HG02763 (cell line): ENCODE results near the gene RREB1.

ENCODE experiments used
- ATAC-seq: cut with Tn5 transposase; IDR thresholded peaks from one replicate; pipeline ENCODE4 v1.9.1; 2021; ENCODE audit warnings: mild to moderate bottlenecking, moderate library complexity; ENCODE audit not compliant: unreplicated experiment

RREB1 gene

DNA sequence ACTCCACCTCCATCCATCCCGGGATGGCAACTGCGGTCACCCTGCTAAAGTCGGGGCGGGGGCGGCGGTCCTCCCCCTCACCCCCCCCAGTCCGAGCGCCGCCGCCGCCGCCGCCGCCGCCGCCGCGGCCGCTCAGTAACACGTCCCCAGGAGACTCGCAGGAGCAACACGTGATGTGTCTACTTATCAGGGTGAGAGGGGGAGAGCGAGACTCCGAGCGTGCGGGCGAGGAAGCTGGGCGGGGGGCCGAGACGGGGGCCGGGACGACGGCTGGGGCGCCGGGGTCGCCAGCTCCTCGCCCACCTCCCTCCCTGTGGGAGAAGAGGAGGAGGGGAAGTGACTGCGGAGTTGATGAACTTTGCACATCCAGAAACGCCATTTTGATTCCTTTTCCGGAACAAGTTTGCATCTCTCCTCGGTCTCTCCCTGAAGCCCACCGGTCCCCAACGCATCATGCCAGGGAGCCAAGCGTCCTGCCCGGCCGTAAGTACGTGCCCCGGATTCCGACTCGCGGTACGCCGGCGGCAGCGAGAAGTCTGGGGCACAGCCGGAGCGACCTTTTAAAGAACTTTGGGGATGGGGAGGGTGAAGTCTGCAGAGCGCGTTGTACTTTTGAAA lies at the start of gene RREB1:
RREB1 (plus strand) TSS at position 384 of the 618 bp plus-strand sequence. CDS start 73,951 bp downstream, outside the sequence.
- peak; percentile 63 for ATAC-seq

GRCh38 chr6:7058250-7058923 lies 49.4 kb upstream of the RREB1 start:
- ATAC-seq = no peak

DNA sequence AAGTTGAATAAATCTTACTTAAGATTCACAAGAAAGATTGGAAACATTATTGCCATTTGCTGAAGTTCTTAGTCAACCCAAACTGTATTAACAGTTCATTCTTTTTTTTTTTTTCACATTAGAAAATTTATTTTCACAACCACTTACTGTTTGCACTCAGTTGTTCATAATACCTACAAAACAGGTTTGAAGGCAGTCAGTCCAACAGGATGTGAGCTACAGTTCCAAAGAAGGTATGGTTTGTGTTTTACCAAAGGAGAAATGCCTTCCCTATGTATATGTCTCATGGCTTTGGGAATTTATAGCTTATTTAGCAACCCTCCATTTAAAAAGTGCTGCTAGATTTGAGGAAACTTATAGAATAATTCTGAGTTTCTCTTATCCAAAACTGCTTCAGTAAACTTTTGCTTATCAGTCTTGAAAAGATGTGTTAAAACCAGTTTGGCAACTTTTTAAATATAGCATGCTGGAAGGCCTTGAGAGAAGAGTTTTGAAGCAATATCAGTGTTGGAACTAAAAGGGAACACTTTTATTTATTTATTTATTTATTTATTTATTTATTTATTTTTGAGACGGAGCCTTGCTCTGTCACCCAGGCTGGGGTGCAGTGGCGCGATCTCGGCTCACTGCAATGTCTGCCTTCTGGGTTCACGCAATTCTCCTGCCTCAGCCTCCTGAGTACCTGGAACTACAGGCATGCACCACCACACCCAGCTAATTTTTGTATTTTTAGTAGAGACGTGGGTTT lies 46.8 kb upstream of the RREB1 start:
- ATAC-seq = no peak

GRCh38 chr6:7062451-7063162 lies 45.2 kb upstream of the RREB1 start:
- no peak for ATAC-seq

DNA sequence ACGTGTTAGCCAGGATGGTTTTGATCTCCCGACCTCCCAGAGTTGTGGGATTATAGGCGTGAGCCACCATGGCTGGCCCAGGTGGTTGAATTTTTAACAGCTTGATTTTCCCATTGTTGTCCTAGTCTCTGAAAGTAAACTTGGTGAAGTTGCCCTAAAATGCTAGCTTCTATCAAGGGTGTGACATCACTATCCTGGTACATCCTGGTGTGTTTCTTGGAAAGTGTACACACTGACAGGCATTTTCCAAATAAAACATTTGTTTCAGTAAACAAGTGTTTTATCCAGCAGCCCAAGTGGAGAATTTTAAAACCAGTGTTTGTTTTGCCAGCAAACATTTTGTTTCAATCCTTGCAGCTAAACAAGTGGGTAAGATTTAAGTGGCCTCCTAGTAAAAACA lies 40.5 kb upstream of the RREB1 start:
- ATAC-seq = no peak

GRCh38 chr6:7071405-7071804 lies 36.4 kb upstream of the RREB1 start:
- ATAC-seq = no peak

DNA sequence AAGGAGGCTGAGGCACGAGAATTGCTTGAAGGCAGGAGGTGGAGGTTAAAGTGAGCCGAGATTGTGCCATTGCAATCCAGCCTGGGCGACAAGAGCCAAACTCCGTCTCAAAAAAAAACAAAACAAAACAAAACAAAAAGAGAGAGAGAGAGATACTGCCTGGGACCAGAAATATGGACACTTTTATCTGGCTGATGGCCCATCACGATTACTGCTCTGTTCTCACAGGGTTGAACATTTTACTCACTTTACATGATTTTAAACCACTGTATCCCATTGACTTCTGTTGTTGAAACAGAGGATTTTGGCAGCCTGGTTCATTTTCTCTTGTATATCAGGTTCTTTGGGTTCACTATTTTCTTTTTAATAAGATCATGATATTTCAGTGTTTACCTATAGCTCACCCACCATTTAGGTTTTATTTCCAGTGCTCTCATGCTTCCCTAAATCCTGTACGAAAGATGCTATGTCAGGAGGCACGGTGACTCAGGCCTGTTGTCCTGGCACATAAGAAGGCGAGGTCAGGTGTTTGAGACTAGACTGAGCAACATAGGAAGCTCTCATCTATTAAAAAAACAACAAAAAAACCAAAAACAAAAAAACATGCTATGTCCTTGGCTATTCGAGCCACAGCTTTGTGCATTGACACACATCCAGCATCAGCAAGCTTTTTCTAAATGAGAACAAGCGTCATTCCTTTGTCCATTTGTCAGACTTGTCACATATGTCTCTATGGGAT lies 34.5 kb upstream of the RREB1 start:
- no peak for ATAC-seq

- ATAC-seq = peak; percentile 99
Measured at GRCh38 chr6:7073821-7074525, 33.8 kb upstream of the RREB1 start.

GRCh38 chr6:7074870-7075269 lies 32.9 kb upstream of the RREB1 start:
- ATAC-seq = no peak

- no peak for ATAC-seq
Measured at GRCh38 chr6:7075341-7076000, 32.3 kb upstream of the RREB1 start.

DNA sequence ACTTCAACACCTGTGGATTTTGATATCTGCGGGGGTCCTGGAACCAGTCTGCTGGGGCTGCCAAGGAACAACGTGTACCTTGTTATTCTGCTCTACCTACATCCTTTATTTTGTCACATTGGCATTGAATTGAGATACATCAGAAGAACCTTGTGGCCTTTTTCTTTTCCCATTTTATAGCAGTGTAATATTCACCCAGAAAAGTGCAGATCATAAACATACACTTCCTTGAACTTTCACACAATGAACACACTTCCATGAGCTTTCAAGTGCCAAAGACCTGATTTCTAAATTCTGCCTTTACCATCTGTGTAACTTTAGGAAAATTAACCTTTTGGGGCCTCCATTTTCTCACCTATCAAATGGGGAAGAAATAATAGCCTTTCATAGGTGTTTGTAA lies 29.9 kb upstream of the RREB1 start:
- no peak for ATAC-seq

DNA sequence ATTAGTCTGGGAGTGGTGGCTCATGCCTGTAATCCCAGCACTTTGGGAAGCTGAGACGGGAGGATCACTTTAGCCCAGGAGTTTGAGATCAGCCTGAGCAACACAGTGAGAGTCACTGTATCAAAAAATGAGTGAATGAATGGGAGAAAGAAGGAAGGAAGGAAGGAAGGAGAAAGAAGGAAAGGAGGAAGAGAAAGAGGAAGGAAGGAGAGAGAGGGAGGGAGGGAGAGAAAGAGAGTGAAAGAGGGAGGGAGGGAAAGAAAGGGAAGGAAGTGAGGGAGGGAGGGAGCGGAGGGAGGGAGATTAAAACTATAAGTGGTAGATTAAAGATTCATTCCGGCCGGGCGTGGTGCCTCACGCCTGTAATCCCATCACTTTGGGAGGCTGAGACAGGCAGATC lies 28.9 kb upstream of the RREB1 start:
- no peak for ATAC-seq

DNA sequence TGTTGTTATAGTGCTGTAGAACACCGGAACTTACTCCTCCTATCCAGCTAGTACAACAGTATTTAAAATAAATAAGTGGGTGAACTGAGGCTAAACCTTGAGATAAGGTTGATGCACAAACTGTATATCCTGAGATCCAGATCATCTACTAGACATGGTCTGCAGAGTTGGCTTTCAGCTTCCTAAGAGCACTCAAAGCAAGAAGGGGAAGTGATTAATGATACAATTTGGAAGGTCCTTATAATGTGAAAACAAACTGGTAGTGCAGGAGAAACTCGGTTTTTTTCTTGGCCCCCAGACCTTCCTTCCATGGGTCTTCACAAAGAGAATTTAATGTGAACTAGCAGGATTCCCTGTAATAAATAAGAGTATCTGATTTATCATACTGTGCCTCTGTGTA lies 27.4 kb upstream of the RREB1 start:
- no peak for ATAC-seq

- ATAC-seq = no peak
Measured at GRCh38 chr6:7085911-7086310, 21.9 kb upstream of the RREB1 start.

- ATAC-seq = peak; percentile 61
Measured at GRCh38 chr6:7086488-7086887, 21.3 kb upstream of the RREB1 start.

- no peak for ATAC-seq
Measured at GRCh38 chr6:7087066-7087465, 20.7 kb upstream of the RREB1 start.

DNA sequence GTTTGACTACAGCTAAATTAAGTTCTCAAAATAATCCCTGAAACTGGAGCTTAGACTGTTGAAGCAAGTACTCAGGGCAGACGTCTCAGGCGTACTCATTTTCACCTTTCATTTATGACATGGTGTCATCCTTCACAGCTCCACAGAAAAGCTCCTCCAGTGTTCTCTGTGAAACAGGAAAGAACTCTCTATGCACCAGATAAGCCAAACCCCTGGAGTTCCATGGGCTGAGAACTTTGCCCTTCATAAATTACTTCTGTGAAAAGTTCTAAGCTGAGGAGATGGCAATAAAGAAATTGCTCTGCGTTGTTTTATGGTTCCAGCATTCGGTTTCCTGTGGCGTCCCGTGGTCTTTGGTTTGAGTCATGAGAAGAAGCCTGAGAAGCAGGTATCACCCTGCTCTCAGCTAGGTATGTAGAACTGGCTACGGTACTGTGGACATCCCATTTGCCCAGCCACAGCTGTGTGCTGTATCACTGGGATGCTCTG lies 20.2 kb upstream of the RREB1 start:
- peak; percentile 43 for ATAC-seq

- ATAC-seq = no peak
Measured at GRCh38 chr6:7088076-7088742, 19.6 kb upstream of the RREB1 start.

- no peak for ATAC-seq
Measured at GRCh38 chr6:7098993-7099392, 8.8 kb upstream of the RREB1 start.
